DMS 273 treated with DMSO at 0.1 percent for 48 hours (cell line): Measurements from ENCODE around the gene FLAD1.
"Not testable (repeated sequence)": the region's sequence is repeated elsewhere in the genome, so short reads cannot be mapped to it uniquely, and the experiment has no call there.

Source experiments
- DNase-seq: peaks from one replicate; lab custom pipeline; 2025; lab: John Stamatoyannopoulos, UW

The FLAD1 gene

GRCh38 chr1:154969246-154969645 lies 13.9 kb upstream of the FLAD1 start:
- no peak for DNase-seq

- no peak for DNase-seq
Measured at GRCh38 chr1:154969860-154970452, 13.2 kb upstream of the FLAD1 start.

GRCh38 chr1:154970631-154971340 lies 12.4 kb upstream of the FLAD1 start, which contains the start of gene SHC1:
Gene SHC1 (minus strand): TSS chr1:154970747. CDS start chr1:154970526, 221 bp downstream.
- DNase-seq = peak; percentile 23

- no peak for DNase-seq
Measured at GRCh38 chr1:154971341-154971998, 11.7 kb upstream of the FLAD1 start.

GRCh38 chr1:154972213-154972516 lies 11.0 kb upstream of the FLAD1 start:
- no peak for DNase-seq

GRCh38 chr1:154972517-154973343 lies 10.4 kb upstream of the FLAD1 start:
- no peak for DNase-seq

GRCh38 chr1:154973344-154974101 lies 9.6 kb upstream of the FLAD1 start:
- DNase-seq = peak; percentile 84

GRCh38 chr1:154974102-154974807 lies 8.9 kb upstream of the FLAD1 start, which contains the start of gene CKS1B:
Gene CKS1B (plus strand): TSS chr1:154974681. CDS start chr1:154974746, 65 bp downstream.
- peak; percentile 100 for DNase-seq

GRCh38 chr1:154974808-154975408 lies 8.2 kb upstream of the FLAD1 start:
- DNase-seq = peak; percentile 96

GRCh38 chr1:154975409-154976059 lies 7.6 kb upstream of the FLAD1 start:
- DNase-seq = no peak

GRCh38 chr1:154977762-154978161 lies 5.4 kb upstream of the FLAD1 start:
- not testable (repeated sequence) for DNase-seq

- no peak for DNase-seq
Measured at GRCh38 chr1:154978360-154978759, 4.8 kb upstream of the FLAD1 start.

GRCh38 chr1:154982341-154982740 lies 803 bp upstream of the FLAD1 start:
- DNase-seq = no peak

- DNase-seq = no peak
Measured at GRCh38 chr1:154983776-154984466, 777 bp downstream of the FLAD1 start.

- not testable (repeated sequence) for DNase-seq
Measured at GRCh38 chr1:154986736-154987135, 3.6 kb downstream of the FLAD1 start.

GRCh38 chr1:154987326-154987725 lies 4.2 kb downstream of the FLAD1 start:
- DNase-seq = no peak

GRCh38 chr1:154988058-154988954 lies 5.2 kb downstream of the FLAD1 start:
- DNase-seq = no peak

GRCh38 chr1:154989195-154989860 lies 6.2 kb downstream of the FLAD1 start:
- DNase-seq = no peak
